ENCODE measurements around the gene ACOT12. TPM values are rescaled to one million over a fixed set of nuclear protein-coding genes. Genes with fewer than 3 reads are reported as not detected.

ACOT12 gene
- total and polyA plus RNA-seq, 7 experiments from 2014 or later: 0.46 to 1.1 TPM; not detected in 5

GRCh38 chr5:81402192-81402930 lies 8.4 kb upstream of the ACOT12 start:
- CTCF ChIA-PET: no interaction called here
- H3K4me1 Mint-ChIP-seq: peaks cover 0 to 2% (median 0%) of the 10 kb centered on the region in 7 donors

GRCh38 chr5:81401266-81401665 lies 7.3 kb upstream of the ACOT12 start:
- DNase-seq: no peak
- H3K4me1 Mint-ChIP-seq: peaks cover 0 to 2% (median 0%) of the 10 kb centered on the region in 7 donors

More at GRCh38 chr5:81402192-81402930, 8.4 kb upstream of the ACOT12 start:
- Mint-ChIP-seq H3K27me3 (peaks cover 0 to 21% (median 5%) of the 10 kb centered on the region in 5 donors), H3K4me3 (no peak overlapping the region), H3K27ac (no peak overlapping the region), H3K36me3 (peaks cover 0 to 12% (median 3%) of the 10 kb centered on the region in 5 donors), H3K9me3 (peaks cover 0 to 3% (median 0%) of the 10 kb centered on the region in 11 donors)
- Histone ChIP-seq H3K27me3 (ENCODE audit: control insufficient read depth in 2 of 2, insufficient read depth in 2 of 2, low read length in 2 of 2) (no peaks in the 10 kb centered on the region), H3K4me3 (ENCODE audit: low read length) (no peak overlapping the region), H3K9me3 (ENCODE audit: control insufficient read depth in 2 of 3, low read length in 3 of 3) (no peaks in the 10 kb centered on the region), H3K36me3 (ENCODE audit: control insufficient read depth in 2 of 3, insufficient read depth in 3 of 3, low read length in 3 of 3) (no peaks in the 10 kb centered on the region), H3K27ac (ENCODE audit: low read depth, low read length) (no peak overlapping the region), H3K4me1 (ENCODE audit: control insufficient read depth in 2 of 2, insufficient read depth in 2 of 2, low read length in 2 of 2) (no peaks in the 10 kb centered on the region)
- DNase-seq (no peak), ATAC-seq (no peak)
- POLR2A ChIA-PET: no interaction called here
- intact Hi-C loops (cut with micrococcal nuclease): no loop called here

GRCh38 chr5:81400375-81400774 lies 6.4 kb upstream of the ACOT12 start:
- Mint-ChIP-seq H3K4me3 (no peak overlapping the region), H3K4me1 (peaks cover 0 to 2% (median 0%) of the 10 kb centered on the region in 7 donors), H3K27ac (no peak overlapping the region), H3K9me3 (peaks cover 0 to 8% (median 1%) of the 10 kb centered on the region in 11 donors), H3K36me3 (peaks cover 0 to 7% (median 0%) of the 10 kb centered on the region in 5 donors), H3K27me3 (peaks cover 10 to 35% (median 25%) of the 10 kb centered on the region in 5 donors)
- Histone ChIP-seq H3K27ac (ENCODE audit: low read depth, low read length) (no peak overlapping the region), H3K4me3 (ENCODE audit: low read length) (no peak overlapping the region), H3K36me3 (ENCODE audit: control insufficient read depth in 2 of 3, insufficient read depth in 3 of 3, low read length in 3 of 3) (no peaks in the 10 kb centered on the region), H3K9me3 (ENCODE audit: control insufficient read depth in 2 of 3, low read length in 3 of 3) (no peaks in the 10 kb centered on the region), H3K4me1 (ENCODE audit: control insufficient read depth in 2 of 2, insufficient read depth in 2 of 2, low read length in 2 of 2) (no peaks in the 10 kb centered on the region), H3K27me3 (ENCODE audit: control insufficient read depth in 2 of 2, insufficient read depth in 2 of 2, low read length in 2 of 2) (no peaks in the 10 kb centered on the region)
- no peak for ATAC-seq
- ChIA-PET POLR2A (no interaction called here), CTCF (no interaction called here)
- no peak for DNase-seq
- intact Hi-C loops (cut with micrococcal nuclease): no loop called here

More at GRCh38 chr5:81401266-81401665, 7.3 kb upstream of the ACOT12 start:
- Histone ChIP-seq H3K36me3 (ENCODE audit: control insufficient read depth in 2 of 3, insufficient read depth in 3 of 3, low read length in 3 of 3) (no peaks in the 10 kb centered on the region), H3K4me3 (ENCODE audit: low read length) (no peak overlapping the region), H3K9me3 (ENCODE audit: control insufficient read depth in 2 of 3, low read length in 3 of 3) (no peaks in the 10 kb centered on the region), H3K4me1 (ENCODE audit: control insufficient read depth in 2 of 2, insufficient read depth in 2 of 2, low read length in 2 of 2) (no peaks in the 10 kb centered on the region), H3K27me3 (ENCODE audit: control insufficient read depth in 2 of 2, insufficient read depth in 2 of 2, low read length in 2 of 2) (no peaks in the 10 kb centered on the region), H3K27ac (ENCODE audit: low read depth, low read length) (no peak overlapping the region)
- POLR2A ChIA-PET: no interaction called here
- intact Hi-C loops (cut with micrococcal nuclease): no loop called here
- Mint-ChIP-seq H3K27ac (no peak overlapping the region), H3K27me3 (peaks cover 3 to 28% (median 16%) of the 10 kb centered on the region in 5 donors), H3K4me3 (no peak overlapping the region), H3K9me3 (peaks cover 0 to 3% (median 0%) of the 10 kb centered on the region in 11 donors), H3K36me3 (peaks cover 0 to 7% (median 0%) of the 10 kb centered on the region in 5 donors)
- CTCF ChIA-PET: no interaction called here
- no peak for ATAC-seq

- Mint-ChIP-seq H3K4me3 (no peak overlapping the region), H3K27ac (no peak overlapping the region)
- ATAC-seq: no peak
Measured at GRCh38 chr5:81398741-81399140, 4.8 kb upstream of the ACOT12 start.

GRCh38 chr5:81397176-81397575 lies 3.2 kb upstream of the ACOT12 start:
- H3K27me3 Mint-ChIP-seq: peaks cover 34 to 58% (median 44%) of the 10 kb centered on the region in 5 donors
- CTCF ChIA-PET: no interaction called here

More at GRCh38 chr5:81398741-81399140, 4.8 kb upstream of the ACOT12 start:
- POLR2A ChIA-PET: no interaction called here
- no peak for DNase-seq
- H3K9me3 Mint-ChIP-seq: peaks cover 0 to 12% (median 6%) of the 10 kb centered on the region in 11 donors
- H3K36me3 ChIP-seq (ENCODE audit: control insufficient read depth in 2 of 3, insufficient read depth in 3 of 3, low read length in 3 of 3): no peaks in the 10 kb centered on the region
- intact Hi-C loops (cut with micrococcal nuclease): no loop called here
- peaks cover 0 to 5% (median 0%) of the 10 kb centered on the region in 7 donors for H3K4me1 Mint-ChIP-seq
- no peaks in the 10 kb centered on the region for H3K4me1 ChIP-seq (ENCODE audit: control insufficient read depth in 2 of 2, insufficient read depth in 2 of 2, low read length in 2 of 2)
- no peak overlapping the region for H3K27ac ChIP-seq (ENCODE audit: low read depth, low read length)
- H3K27me3 Mint-ChIP-seq: peaks cover 21 to 47% (median 30%) of the 10 kb centered on the region in 5 donors
- CTCF ChIA-PET: no interaction called here
- no peak overlapping the region for H3K4me3 ChIP-seq (ENCODE audit: low read length)
- H3K27me3 ChIP-seq (ENCODE audit: control insufficient read depth in 2 of 2, insufficient read depth in 2 of 2, low read length in 2 of 2): no peaks in the 10 kb centered on the region
- H3K9me3 ChIP-seq (ENCODE audit: control insufficient read depth in 2 of 3, low read length in 3 of 3): peaks cover 0 to 4% (median 0%) of the 10 kb centered on the region in 3 experiments
- H3K36me3 Mint-ChIP-seq: peaks cover 0 to 4% (median 0%) of the 10 kb centered on the region in 5 donors

DNA sequence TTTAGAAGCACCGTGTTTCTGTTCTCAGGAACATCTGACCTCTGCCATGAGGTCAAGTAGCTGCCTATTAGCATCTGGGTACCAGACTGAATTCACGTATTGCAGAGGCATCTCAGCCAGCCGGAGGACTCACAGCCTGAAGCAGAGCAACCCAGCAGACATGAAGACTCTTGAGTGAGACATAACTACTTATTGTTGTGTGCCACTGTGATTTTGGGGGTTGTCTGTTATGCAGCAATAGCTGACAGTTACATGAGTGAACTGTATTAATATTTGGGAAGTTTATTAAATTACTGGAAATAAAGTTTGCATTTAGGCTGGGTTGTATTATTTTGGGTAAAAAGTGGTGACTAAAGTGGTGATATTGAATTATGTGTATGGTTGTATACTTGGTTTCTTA lies 1.3 kb upstream of the ACOT12 start:
- ChIA-PET CTCF (interaction anchor here (0.7 kb wide), 1 partner anchor 30 kb away, joined by 3 read pairs; no protein-coding TSS in a partner anchor), POLR2A (no interaction called here)
- H3K27me3 ChIP-seq (ENCODE audit: control insufficient read depth in 2 of 2, insufficient read depth in 2 of 2, low read length in 2 of 2): peaks cover 0 to 10% of the 10 kb centered on the region in 2 donors

More at GRCh38 chr5:81397176-81397575, 3.2 kb upstream of the ACOT12 start:
- intact Hi-C loops (cut with micrococcal nuclease): no loop called here
- Mint-ChIP-seq H3K9me3 (peaks cover 0 to 12% (median 6%) of the 10 kb centered on the region in 11 donors), H3K27ac (peak overlapping the region in 1 of 9 donors; percentile 20), H3K4me1 (peaks cover 0 to 8% (median 2%) of the 10 kb centered on the region in 7 donors), H3K4me3 (no peak overlapping the region), H3K36me3 (peaks cover 0 to 3% (median 0%) of the 10 kb centered on the region in 5 donors)
- Histone ChIP-seq H3K4me3 (ENCODE audit: low read length) (no peak overlapping the region), H3K27ac (ENCODE audit: low read depth, low read length) (no peak overlapping the region), H3K27me3 (ENCODE audit: control insufficient read depth in 2 of 2, insufficient read depth in 2 of 2, low read length in 2 of 2) (peaks cover 0 to 10% of the 10 kb centered on the region in 2 donors), H3K4me1 (ENCODE audit: control insufficient read depth in 2 of 2, insufficient read depth in 2 of 2, low read length in 2 of 2) (no peaks in the 10 kb centered on the region), H3K36me3 (ENCODE audit: control insufficient read depth in 2 of 3, insufficient read depth in 3 of 3, low read length in 3 of 3) (no peaks in the 10 kb centered on the region), H3K9me3 (ENCODE audit: control insufficient read depth in 2 of 3, low read length in 3 of 3) (peaks cover 0 to 4% (median 0%) of the 10 kb centered on the region in 3 experiments)
- DNase-seq (no peak), ATAC-seq (peak; percentile 14)
- POLR2A ChIA-PET: no interaction called here

More for the DNA sequence above, 1.3 kb upstream of the ACOT12 start:
- H3K9me3 Mint-ChIP-seq: peaks cover 0 to 12% (median 7%) of the 10 kb centered on the region in 11 donors
- H3K27ac Mint-ChIP-seq: no peak overlapping the region
- intact Hi-C loops (cut with micrococcal nuclease): no loop called here
- Histone ChIP-seq H3K4me3 (ENCODE audit: low read length) (peak overlapping the region; percentile 17), H3K4me1 (ENCODE audit: control insufficient read depth in 2 of 2, insufficient read depth in 2 of 2, low read length in 2 of 2) (no peaks in the 10 kb centered on the region), H3K36me3 (ENCODE audit: control insufficient read depth in 2 of 3, insufficient read depth in 3 of 3, low read length in 3 of 3) (no peaks in the 10 kb centered on the region), H3K27ac (ENCODE audit: low read depth, low read length) (no peak overlapping the region), H3K9me3 (ENCODE audit: control insufficient read depth in 2 of 3, low read length in 3 of 3) (peaks cover 0 to 4% (median 0%) of the 10 kb centered on the region in 3 experiments)
- peaks cover 52 to 74% (median 60%) of the 10 kb centered on the region in 5 donors for H3K27me3 Mint-ChIP-seq
- DNase-seq (no peak), ATAC-seq (no peak)
- H3K4me3 Mint-ChIP-seq: no peak overlapping the region
- peaks cover 0 to 8% (median 0%) of the 10 kb centered on the region in 5 donors for H3K36me3 Mint-ChIP-seq
- peaks cover 0 to 8% (median 2%) of the 10 kb centered on the region in 7 donors for H3K4me1 Mint-ChIP-seq

Data from naive thymus-derived CD4-positive, alpha-beta T cell (primary cell).